OCI-LY1 (cell line): ENCODE data around the gene SUPT3H.

Source experiments
- H2AFZ ChIP-seq: fragments of 200-600 bp; sonication (generic), shearing (Covaris generic); 2 replicates; pipeline ENCODE4 v1.6.0; 2014; ENCODE audit warnings: antibody characterized with exemption, mild to moderate bottlenecking, low read length
- H3F3A ChIP-seq: fragments of 200-600 bp; sonication (generic), shearing (Covaris generic); 2 replicates; pipeline ENCODE4 v1.6.0; 2014; ENCODE audit warnings: mild to moderate bottlenecking, antibody characterized with exemption, low read length, moderate library complexity; ENCODE audit not compliant: insufficient read depth
- H3K27ac ChIP-seq: fragments of 200-600 bp; sonication (generic); 2 replicates; pipeline ENCODE4 v1.5.1; 2014; ENCODE audit warnings: low read length, mixed run types, mild to moderate bottlenecking, low read depth; ENCODE audit not compliant: poor library complexity, severe bottlenecking
- H3K27me3 ChIP-seq: fragments of 200-600 bp; sonication (generic); 2 replicates; pipeline ENCODE4 v1.6.0; 2014; ENCODE audit warnings: antibody characterized with exemption, mild to moderate bottlenecking, low read length, moderate library complexity; ENCODE audit not compliant: insufficient read depth
- H3K36me3 ChIP-seq: fragments of 200-600 bp; sonication (generic); 2 replicates; pipeline ENCODE4 v1.6.1; 2014; ENCODE audit warnings: mild to moderate bottlenecking, antibody characterized with exemption, low read length, moderate library complexity, mixed read lengths; ENCODE audit not compliant: insufficient read depth
- H3K4me1 ChIP-seq: fragments of 200-600 bp; sonication (generic); 2 replicates; pipeline ENCODE4 v1.5.1; 2014; ENCODE audit warnings: mild to moderate bottlenecking, low read length, moderate library complexity; ENCODE audit not compliant: insufficient read depth, severe bottlenecking
- H3K4me2 ChIP-seq: fragments of 200-600 bp; sonication (generic), shearing (Covaris generic); 2 replicates; pipeline ENCODE4 v1.6.1; 2014; ENCODE audit warnings: low read length
- H3K4me3 ChIP-seq: fragments of 200-600 bp; sonication (generic); 2 replicates; pipeline ENCODE4 v1.5.1; 2014; ENCODE audit warnings: low read length, low read depth, mild to moderate bottlenecking, mixed read lengths; ENCODE audit not compliant: poor library complexity, severe bottlenecking
- H3K79me2 ChIP-seq: fragments of 200-600 bp; shearing (Covaris generic); 2 replicates; pipeline ENCODE4 v1.6.1; 2016; ENCODE audit warnings: mixed run types, low read length, mixed read lengths; ENCODE audit not compliant: insufficient read depth
- H3K9ac ChIP-seq: fragments of 200-600 bp; sonication (generic), shearing (Covaris generic); 2 replicates; pipeline ENCODE4 v1.6.1; 2014; ENCODE audit warnings: mild to moderate bottlenecking, low read length, mixed read lengths
- H3K9me2 ChIP-seq: fragments of 200-600 bp; sonication (generic), shearing (Covaris generic); 2 replicates; pipeline ENCODE4 v1.6.1; 2014; ENCODE audit warnings: low read depth, mild to moderate bottlenecking, low read length, mixed read lengths
- H3K9me3 ChIP-seq: fragments of 200-600 bp; shearing (Covaris generic); 2 replicates; pipeline ENCODE4 v1.6.1; 2014; ENCODE audit warnings: low read length, mixed read lengths
- H4K20me1 ChIP-seq: fragments of 200-600 bp; sonication (generic), shearing (Covaris generic); 2 replicates; pipeline ENCODE4 v1.6.0; 2016; ENCODE audit warnings: mild to moderate bottlenecking, low read length; ENCODE audit not compliant: insufficient read depth
- EZH2 ChIP-seq: fragments of 200-600 bp; sonication (generic), shearing (Covaris generic); IDR thresholded peaks from 2 replicates; pipeline ENCODE4 v1.8.0; 2017; ENCODE audit warnings: borderline replicate concordance, mixed run types, mild to moderate bottlenecking, antibody characterized with exemption, low read length, moderate library complexity, mixed read lengths
- TF ChIP-seq, protein P1 (sequence below): fragments of 200-600 bp; sonication (generic), shearing (Covaris generic); IDR thresholded peaks from 2 replicates; pipeline ENCODE4 v1.5.1; 2017; ENCODE audit warnings: mild to moderate bottlenecking, antibody characterized with exemption, low read length, moderate library complexity, mixed read lengths

Gene SUPT3H

GRCh38 chr6:45006893-45007292 is 370.8 kb downstream of the SUPT3H start:
- H3K9me3 ChIP-seq, result no peaks in the 10 kb centered on the region
- H3K4me2 ChIP-seq, result no peak overlapping the region
- H3K27me3 ChIP-seq, result no peaks in the 10 kb centered on the region
- H3K27ac ChIP-seq, result no peak overlapping the region
- H3K79me2 ChIP-seq, result no peaks in the 10 kb centered on the region
- no peaks in the 10 kb centered on the region for H3K9me2 ChIP-seq
- H3K9ac ChIP-seq, result no peak overlapping the region
- H4K20me1 ChIP-seq, result no peaks in the 10 kb centered on the region
- no peak overlapping the region for H3K4me3 ChIP-seq
- no peaks in the 10 kb centered on the region for H3K36me3 ChIP-seq
- no peak for TF ChIP-seq EZH2
- TF ChIP-seq, protein P1, sequence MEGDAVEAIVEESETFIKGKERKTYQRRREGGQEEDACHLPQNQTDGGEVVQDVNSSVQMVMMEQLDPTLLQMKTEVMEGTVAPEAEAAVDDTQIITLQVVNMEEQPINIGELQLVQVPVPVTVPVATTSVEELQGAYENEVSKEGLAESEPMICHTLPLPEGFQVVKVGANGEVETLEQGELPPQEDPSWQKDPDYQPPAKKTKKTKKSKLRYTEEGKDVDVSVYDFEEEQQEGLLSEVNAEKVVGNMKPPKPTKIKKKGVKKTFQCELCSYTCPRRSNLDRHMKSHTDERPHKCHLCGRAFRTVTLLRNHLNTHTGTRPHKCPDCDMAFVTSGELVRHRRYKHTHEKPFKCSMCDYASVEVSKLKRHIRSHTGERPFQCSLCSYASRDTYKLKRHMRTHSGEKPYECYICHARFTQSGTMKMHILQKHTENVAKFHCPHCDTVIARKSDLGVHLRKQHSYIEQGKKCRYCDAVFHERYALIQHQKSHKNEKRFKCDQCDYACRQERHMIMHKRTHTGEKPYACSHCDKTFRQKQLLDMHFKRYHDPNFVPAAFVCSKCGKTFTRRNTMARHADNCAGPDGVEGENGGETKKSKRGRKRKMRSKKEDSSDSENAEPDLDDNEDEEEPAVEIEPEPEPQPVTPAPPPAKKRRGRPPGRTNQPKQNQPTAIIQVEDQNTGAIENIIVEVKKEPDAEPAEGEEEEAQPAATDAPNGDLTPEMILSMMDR, result no peak
- H2AFZ ChIP-seq, result no peak overlapping the region
- H3K4me1 ChIP-seq, result no peaks in the 10 kb centered on the region
- no peaks in the 10 kb centered on the region for H3F3A ChIP-seq

DNA sequence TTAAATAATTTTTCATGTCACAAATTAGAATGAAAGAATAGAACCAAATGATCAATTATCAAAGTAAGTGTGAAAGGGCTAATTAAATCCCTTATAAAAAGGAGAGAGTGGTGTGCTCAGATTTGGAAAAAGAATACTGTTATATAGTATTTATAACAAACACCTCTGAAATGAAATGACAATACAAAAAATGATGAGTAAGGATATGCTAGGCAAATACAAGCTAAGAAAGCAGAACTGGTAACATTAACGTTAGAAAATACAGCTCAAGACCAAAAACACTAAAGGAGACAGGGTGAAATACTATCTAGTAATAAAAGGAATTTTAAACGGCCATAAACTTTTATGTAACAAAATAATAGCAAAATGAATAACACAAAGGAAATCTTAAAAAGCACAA is 373.8 kb downstream of the SUPT3H start:
- Histone ChIP-seq H2AFZ (no peak overlapping the region), H3F3A (no peaks in the 10 kb centered on the region), H3K9me3 (no peaks in the 10 kb centered on the region), H3K79me2 (no peaks in the 10 kb centered on the region), H4K20me1 (no peaks in the 10 kb centered on the region), H3K9ac (no peak overlapping the region), H3K4me3 (no peak overlapping the region), H3K27ac (no peak overlapping the region), H3K4me1 (no peaks in the 10 kb centered on the region), H3K9me2 (no peaks in the 10 kb centered on the region), H3K4me2 (no peak overlapping the region), H3K27me3 (no peaks in the 10 kb centered on the region), H3K36me3 (no peaks in the 10 kb centered on the region)
- TF ChIP-seq EZH2, result no peak
- TF ChIP-seq, protein P1, result no peak

GRCh38 chr6:45003387-45003786 is 374.3 kb downstream of the SUPT3H start:
- no peak overlapping the region for H3K4me2 ChIP-seq
- no peaks in the 10 kb centered on the region for H3K9me3 ChIP-seq
- H2AFZ ChIP-seq, result no peak overlapping the region
- no peaks in the 10 kb centered on the region for H3K4me1 ChIP-seq
- no peaks in the 10 kb centered on the region for H3F3A ChIP-seq
- no peak overlapping the region for H3K9ac ChIP-seq
- no peak overlapping the region for H3K4me3 ChIP-seq
- no peak overlapping the region for H3K27ac ChIP-seq
- no peaks in the 10 kb centered on the region for H4K20me1 ChIP-seq
- TF ChIP-seq, protein P1, result no peak
- no peak for TF ChIP-seq EZH2
- no peaks in the 10 kb centered on the region for H3K79me2 ChIP-seq
- H3K9me2 ChIP-seq, result no peaks in the 10 kb centered on the region
- no peaks in the 10 kb centered on the region for H3K36me3 ChIP-seq
- no peaks in the 10 kb centered on the region for H3K27me3 ChIP-seq
